Transverse colon (tissue), 4 donors: ENCODE results near the gene ESR1. TPM values are rescaled to one million over a fixed set of nuclear protein-coding genes. Genes with fewer than 3 reads are reported as not detected.
"Not testable (repeated sequence)": the region's sequence is repeated elsewhere in the genome, so short reads cannot be mapped to it uniquely, and the experiment has no call there.

Experiments
- DNase-seq: peaks from one replicate; pipeline ENCODE4 v3.0.0-alpha.2; 2019
- H3K27ac ChIP-seq, 4 donors: fragments of 200-600 bp; sonication (generic); 2 replicates each; pipeline ENCODE4 v1.5.1; 2016 to 2018; ENCODE audit warnings: inconsistent platforms in 4 of 4
- H3K27me3 ChIP-seq: fragments of 200-600 bp; sonication (generic); 2 replicates; pipeline ENCODE4 v1.5.1; 2017; ENCODE audit warnings: inconsistent platforms
- H3K36me3 ChIP-seq, 4 donors: fragments of 200-600 bp; sonication (generic); 2 replicates each; pipeline ENCODE4 v1.5.1; 2017 to 2019; ENCODE audit warnings: inconsistent platforms in 4 of 4
- H3K4me1 ChIP-seq, 4 donors: fragments of 200-600 bp; sonication (generic); 2 replicates each; pipeline ENCODE4 v1.5.1; 2017 to 2020; ENCODE audit warnings: inconsistent platforms in 4 of 4
- H3K4me3 ChIP-seq, 4 donors: fragments of 200-600 bp; sonication (generic); 1 replicate in 1 of 4; 2 replicates in 3 of 4; pipeline versions ENCODE4 v1.5.1 to v1.6.1; 2017 to 2019; ENCODE audit warnings: inconsistent platforms in 4 of 4
- H3K9me3 ChIP-seq, 2 donors: fragments of 200-600 bp; sonication (generic); 2 replicates each; pipeline ENCODE4 v1.5.1; 2017 to 2019; ENCODE audit warnings: inconsistent platforms in 2 of 2
- EP300 ChIP-seq: sonication (generic); formaldehyde crosslinking; IDR thresholded peaks from one replicate; pipeline ENCODE4 v1.6.1; 2017; ENCODE audit warnings: antibody characterized with exemption, low read depth
- POLR2A ChIP-seq: fragments of 450-650 bp; IDR thresholded peaks from one replicate; pipeline ENCODE4 v1.6.1; 2016; ENCODE audit warnings: antibody characterized with exemption, mild to moderate bottlenecking, moderate library complexity
- POLR2AphosphoS5 ChIP-seq, 3 donors: sonication (generic); formaldehyde crosslinking; IDR thresholded peaks; one replicate each; pipeline ENCODE4 v1.6.1; 2016; ENCODE audit warnings: antibody characterized with exemption in 3 of 3
- WGBS, 2 donors: methylation state at CpG; one replicate each; pipeline ENCODE4 v1.1.5; 2018; ENCODE audit warnings: low coverage in 1 of 2; 5-methylcytosine and 5-hydroxymethylcytosine counted together
- in situ Hi-C, 4 donors: fragments of 200-750 bp; cut with MboI; loops; one replicate each; pipeline versions ENCODE4 v1.15.0 to v1.15.1; 2017; ENCODE audit warnings: low sequenced_read_pairs in 3 of 4, low pct_ligation_motif_present in 1 of 4, low pct_unique_long_range_greater_than_20kb in 1 of 4
- intact Hi-C: fragments of 100-400 bp; cut with DNase I; formaldehyde crosslinking; loops from one replicate; pipeline ENCODE4 v1.15.1; 2023; ENCODE audit warnings: low total_unique reads
- total RNA-seq, 4 donors: library from RNA; depleted of rRNA; stranded (reverse); fragments of >200 nt; gene quantifications; one replicate each; pipeline ENCODE4 v1.1.0, GENCODE V29; 2016
- TF ChIP-seq, protein P1 (sequence below), 5 experiments: fragments of 200-600 bp in 3 of 5; fragments of 450-650 bp in 2 of 5; sonication (generic) in 3 of 5; IDR thresholded peaks; 1 replicate in 2 of 5; 2 replicates in 3 of 5; pipeline ENCODE4 v1.5.1; 2016 to 2017; ENCODE audit warnings: antibody characterized with exemption in 5 of 5, inconsistent platforms in 3 of 5, mild to moderate bottlenecking in 2 of 5, moderate library complexity in 1 of 5

ESR1 gene
- total RNA-seq, 4 donors from 2014 or later: 0.37 to 0.48 (median 0.41) TPM; not detected in 1

- Histone ChIP-seq H3K36me3 (peaks cover 0 to 16% (median 5%) of the 10 kb centered on the region in 4 donors), H3K4me3 (no peak overlapping the region), H3K4me1 (no peaks in the 10 kb centered on the region), H3K27me3 (no peaks in the 10 kb centered on the region), H3K27ac (no peak overlapping the region), H3K9me3 (no peaks in the 10 kb centered on the region)
- intact Hi-C loops (no loop called here), in situ Hi-C loops (no loop called here)
- TF ChIP-seq POLR2AphosphoS5 (IDR thresholded peaks at IDR 0.05) (no peak), POLR2A (no peak), EP300 (no peak)
- TF ChIP-seq, protein P1, sequence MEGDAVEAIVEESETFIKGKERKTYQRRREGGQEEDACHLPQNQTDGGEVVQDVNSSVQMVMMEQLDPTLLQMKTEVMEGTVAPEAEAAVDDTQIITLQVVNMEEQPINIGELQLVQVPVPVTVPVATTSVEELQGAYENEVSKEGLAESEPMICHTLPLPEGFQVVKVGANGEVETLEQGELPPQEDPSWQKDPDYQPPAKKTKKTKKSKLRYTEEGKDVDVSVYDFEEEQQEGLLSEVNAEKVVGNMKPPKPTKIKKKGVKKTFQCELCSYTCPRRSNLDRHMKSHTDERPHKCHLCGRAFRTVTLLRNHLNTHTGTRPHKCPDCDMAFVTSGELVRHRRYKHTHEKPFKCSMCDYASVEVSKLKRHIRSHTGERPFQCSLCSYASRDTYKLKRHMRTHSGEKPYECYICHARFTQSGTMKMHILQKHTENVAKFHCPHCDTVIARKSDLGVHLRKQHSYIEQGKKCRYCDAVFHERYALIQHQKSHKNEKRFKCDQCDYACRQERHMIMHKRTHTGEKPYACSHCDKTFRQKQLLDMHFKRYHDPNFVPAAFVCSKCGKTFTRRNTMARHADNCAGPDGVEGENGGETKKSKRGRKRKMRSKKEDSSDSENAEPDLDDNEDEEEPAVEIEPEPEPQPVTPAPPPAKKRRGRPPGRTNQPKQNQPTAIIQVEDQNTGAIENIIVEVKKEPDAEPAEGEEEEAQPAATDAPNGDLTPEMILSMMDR (IDR thresholded peaks at IDR 0.05): no peak
- 87 to 100% methylated on average over 1 to 8 of the region's 8 CpGs for WGBS, 2 donors
- no peak for DNase-seq
These were observed 329.0 kb downstream of the ESR1 start for GRCh38 chr6:152136449-152136825.

- H3K4me1 ChIP-seq, intact Hi-C loops, H3K9me3 ChIP-seq, H3K4me3 ChIP-seq, H3K27ac ChIP-seq, in situ Hi-C loops, H3K27me3 ChIP-seq, DNase-seq: not testable (repeated sequence)
- WGBS, 2 donors: 95 to 96% methylated on average over 5 to 6 of the region's 6 CpGs
- peaks cover 0 to 10% (median 3%) of the 10 kb centered on the region in 4 donors for H3K36me3 ChIP-seq
These were observed 330.9 kb downstream of the ESR1 start for GRCh38 chr6:152138344-152138743.

- no peak overlapping the region for H3K4me3 ChIP-seq
- DNase-seq: no peak
- no peaks in the 10 kb centered on the region for H3K36me3 ChIP-seq
- in situ Hi-C loops: no loop called here
- no peaks in the 10 kb centered on the region for H3K9me3 ChIP-seq
- no peaks in the 10 kb centered on the region for H3K4me1 ChIP-seq
- intact Hi-C loops: no loop called here
- 65 to 68% methylated on average over 5 of the region's 5 CpGs for WGBS, 2 donors
- H3K27ac ChIP-seq: no peak overlapping the region
- no peak for TF ChIP-seq EP300
- no peak for TF ChIP-seq POLR2AphosphoS5 (IDR thresholded peaks at IDR 0.05)
- TF ChIP-seq, protein P1 (IDR thresholded peaks at IDR 0.05): no peak
- TF ChIP-seq POLR2A: no peak
- no peaks in the 10 kb centered on the region for H3K27me3 ChIP-seq
These were observed 334.6 kb downstream of the ESR1 start for GRCh38 chr6:152142105-152142504.

DNA sequence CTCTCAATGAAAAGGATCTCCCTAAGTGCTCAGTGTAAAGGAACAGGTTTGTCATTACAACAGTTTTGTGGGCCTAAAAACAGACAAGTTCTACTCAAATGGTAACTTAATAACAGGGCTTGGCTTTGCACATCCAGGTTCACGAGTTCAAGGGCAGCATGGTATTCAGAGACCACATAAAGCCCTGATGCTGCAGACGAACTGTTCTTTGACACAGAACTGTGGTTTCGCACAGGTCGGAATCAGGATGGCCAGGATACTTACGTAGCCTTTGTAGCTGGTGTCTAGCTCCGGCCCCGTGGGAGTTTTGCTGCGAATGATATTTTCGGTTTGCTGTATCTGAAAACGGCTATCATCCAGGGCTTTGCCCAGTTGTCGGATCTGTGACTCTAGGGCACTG lies 335.9 kb downstream of the ESR1 start:
- in situ Hi-C loops: no loop called here

More for the DNA sequence above, 335.9 kb downstream of the ESR1 start:
- Histone ChIP-seq H3K27me3 (no peaks in the 10 kb centered on the region), H3K4me1 (no peaks in the 10 kb centered on the region), H3K4me3 (no peak overlapping the region), H3K36me3 (peaks cover 0 to 9% (median 0%) of the 10 kb centered on the region in 4 donors), H3K27ac (no peak overlapping the region), H3K9me3 (no peaks in the 10 kb centered on the region)
- intact Hi-C loops: no loop called here
- no peak for TF ChIP-seq POLR2A
- no peak for TF ChIP-seq POLR2AphosphoS5 (IDR thresholded peaks at IDR 0.05)
- TF ChIP-seq EP300: no peak
- TF ChIP-seq, protein P1 (IDR thresholded peaks at IDR 0.05): no peak
- 93 to 100% methylated on average over 7 to 11 of the region's 11 CpGs for WGBS, 2 donors
- DNase-seq: no peak
